T47D (cell line): Measurements from ENCODE around the gene SORCS3.

Experiments used
- DNase-seq, 2 experiments: peaks; one replicate each; pipeline versions ENCODE4 v3.0.0 to v3.0.0-alpha.2; 2011 to 2012; ENCODE audit warnings: low read depth in 1 of 2, low spot score in 1 of 2
- JUND ChIP-seq: IDR thresholded peaks from 2 replicates; pipeline ENCODE4 v1.6.1; 2012; ENCODE audit warnings: low read depth
- in situ Hi-C: cut with HindIII; loops from 2 replicates; pipeline ENCODE4 v1.10.0; 2016; ENCODE audit warnings: low sequenced_read_pairs, low pct_unique_long_range_greater_than_20kb

Gene SORCS3

DNA sequence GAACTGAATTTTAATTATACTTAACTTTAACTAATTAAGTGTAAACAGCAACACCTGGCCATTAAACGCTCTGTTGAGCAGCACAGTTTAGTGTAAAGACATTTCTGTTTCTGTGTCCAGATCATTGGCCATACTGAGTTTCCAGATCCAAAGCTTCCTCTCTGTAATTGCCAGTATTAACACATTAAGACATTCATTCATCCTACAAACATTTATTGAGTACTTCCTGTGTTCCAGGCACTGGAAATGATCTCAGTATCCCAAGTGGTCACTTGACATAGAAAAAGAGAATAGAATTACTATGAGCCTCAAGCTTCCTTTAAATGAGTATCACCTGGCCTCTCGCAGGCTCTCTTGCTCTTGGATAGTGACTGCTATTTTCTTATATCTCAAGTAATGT, 618.1 kb downstream of the SORCS3 start:
- no peak for DNase-seq
- no peak for TF ChIP-seq JUND
- in situ Hi-C loops, result no loop called here

GRCh38 chr10:105262666-105263065, 621.6 kb downstream of the SORCS3 start:
- no peak for TF ChIP-seq JUND

DNA sequence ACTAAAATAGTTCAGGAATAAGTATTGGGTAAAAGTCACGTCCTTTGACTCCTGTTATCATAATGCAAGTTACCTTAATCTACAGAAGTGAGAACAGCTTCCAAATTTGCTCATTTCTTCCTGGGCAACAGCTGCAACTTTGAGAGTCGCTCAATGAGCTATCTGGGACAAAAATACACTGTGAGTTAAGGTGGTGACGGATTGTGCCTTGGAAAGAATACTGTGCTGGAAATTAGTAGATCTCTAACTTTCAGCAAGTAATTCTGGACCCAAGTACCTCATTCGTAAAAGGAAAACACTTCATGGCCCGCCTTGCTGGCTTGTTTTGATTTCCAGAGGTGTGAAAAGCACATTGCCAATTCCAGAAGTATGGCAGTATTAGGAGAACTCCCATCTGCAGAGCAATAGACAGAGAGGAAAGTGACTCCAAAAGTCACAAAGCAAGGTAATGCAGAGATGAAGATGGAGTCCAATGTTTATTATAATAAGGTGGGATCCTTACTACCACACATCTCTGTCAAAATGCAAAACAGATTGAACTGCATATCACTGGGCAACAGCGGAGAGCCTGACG, 626.0 kb downstream of the SORCS3 start:
- TF ChIP-seq JUND, result no peak
- DNase-seq, result no peak
- in situ Hi-C loops, result no loop called here

More at GRCh38 chr10:105262666-105263065, 621.6 kb downstream of the SORCS3 start:
- DNase-seq, result no peak
- in situ Hi-C loops, result no loop called here

GRCh38 chr10:105268961-105269360, 627.9 kb downstream of the SORCS3 start:
- no peak for DNase-seq
- in situ Hi-C loops, result no loop called here
- TF ChIP-seq JUND, result no peak

- in situ Hi-C loops, result no loop called here
- no peak for DNase-seq
- TF ChIP-seq JUND, result no peak
These were observed 628.6 kb downstream of the SORCS3 start for GRCh38 chr10:105269689-105270088.

- in situ Hi-C loops, result no loop called here
- DNase-seq, result no peak
- no peak for TF ChIP-seq JUND
These were observed 633.5 kb downstream of the SORCS3 start for GRCh38 chr10:105274556-105275070.

GRCh38 chr10:105278439-105278838, 637.3 kb downstream of the SORCS3 start:
- in situ Hi-C loops, result no loop called here

DNA sequence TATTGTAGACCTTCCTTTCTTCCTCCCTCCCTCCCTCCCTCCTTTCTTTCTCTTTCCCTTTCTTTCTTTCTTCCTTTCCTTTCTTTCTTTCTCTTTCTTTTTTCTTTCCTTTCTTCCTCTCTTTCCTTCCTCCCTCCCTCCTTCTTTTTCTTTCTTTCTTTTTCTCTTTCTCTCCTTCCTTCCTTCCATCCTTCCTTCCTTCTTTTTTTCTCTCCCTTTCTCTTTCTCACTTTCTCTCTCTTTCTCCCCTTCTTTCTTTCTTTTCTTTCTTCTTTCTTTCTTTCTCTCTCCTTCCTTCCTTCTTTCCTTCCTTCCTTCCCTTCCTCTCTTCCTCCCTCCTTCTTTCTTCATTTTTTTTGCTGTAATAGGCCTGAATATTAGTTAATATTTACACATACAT, 638.0 kb downstream of the SORCS3 start:
- DNase-seq, result no peak
- in situ Hi-C loops, result no loop called here
- TF ChIP-seq JUND, result no peak

More at GRCh38 chr10:105278439-105278838, 637.3 kb downstream of the SORCS3 start:
- no peak for TF ChIP-seq JUND
- no peak for DNase-seq

GRCh38 chr10:105280895-105281294, 639.8 kb downstream of the SORCS3 start:
- DNase-seq, result no peak
- in situ Hi-C loops, result no loop called here

DNA sequence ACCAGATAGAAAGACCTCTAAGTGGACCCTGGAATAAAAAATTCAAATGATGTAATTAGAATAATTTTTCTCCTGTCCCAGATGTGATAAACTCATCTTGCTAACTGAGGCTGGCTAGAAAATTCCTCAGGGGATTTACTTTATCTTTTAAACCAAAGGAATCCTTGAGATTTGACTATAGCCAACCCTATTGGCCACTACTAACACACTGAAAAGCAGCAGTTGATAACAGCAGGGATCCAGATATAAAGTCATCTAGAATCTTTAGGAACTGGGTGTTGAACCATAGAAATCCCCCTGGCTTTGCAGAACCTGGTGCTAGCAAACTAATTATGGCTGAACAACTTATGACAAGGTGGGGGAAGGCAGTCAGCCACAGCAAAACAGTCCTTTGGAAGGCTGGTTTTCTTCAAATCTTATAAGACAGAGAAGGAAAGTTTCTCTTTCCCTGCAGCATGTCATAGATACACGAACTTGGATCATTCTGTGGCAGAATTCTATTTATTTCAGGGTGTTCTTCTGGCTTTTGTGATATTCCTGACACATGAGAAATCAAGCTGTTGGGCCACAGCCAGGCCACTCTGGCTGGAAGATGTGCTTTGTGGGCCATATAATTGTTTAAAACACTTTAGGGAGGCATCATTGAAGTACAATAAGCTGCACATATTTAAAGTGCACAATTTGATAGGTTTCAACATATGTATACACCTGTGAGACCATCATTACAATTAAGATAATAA, 643.6 kb downstream of the SORCS3 start:
- no peak for DNase-seq
- in situ Hi-C loops, result no loop called here
- TF ChIP-seq JUND, result no peak

More at GRCh38 chr10:105280895-105281294, 639.8 kb downstream of the SORCS3 start:
- no peak for TF ChIP-seq JUND

- no peak for TF ChIP-seq JUND
- DNase-seq, result no peak
- in situ Hi-C loops, result no loop called here
These were observed 646.9 kb downstream of the SORCS3 start for GRCh38 chr10:105288026-105288425.

DNA sequence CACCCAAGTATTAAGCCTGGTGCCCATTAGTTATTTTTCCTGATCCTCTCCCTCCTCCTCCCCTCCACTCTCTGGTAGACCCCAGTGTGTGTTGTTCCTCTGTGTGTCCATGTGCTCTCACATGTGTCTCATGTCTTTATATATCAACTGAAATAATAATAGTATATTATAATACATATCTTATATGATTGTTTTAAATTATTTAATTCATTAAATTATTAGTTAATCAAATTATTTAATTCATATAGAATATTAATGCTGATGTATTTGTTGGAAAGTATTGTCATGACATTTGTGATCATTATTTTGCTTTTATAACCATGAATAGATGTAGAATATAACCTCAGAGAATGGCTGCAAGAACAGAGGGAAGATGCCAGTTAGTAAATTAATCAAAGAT, 647.5 kb downstream of the SORCS3 start:
- DNase-seq, result no peak
- in situ Hi-C loops, result no loop called here
- TF ChIP-seq JUND, result no peak

DNA sequence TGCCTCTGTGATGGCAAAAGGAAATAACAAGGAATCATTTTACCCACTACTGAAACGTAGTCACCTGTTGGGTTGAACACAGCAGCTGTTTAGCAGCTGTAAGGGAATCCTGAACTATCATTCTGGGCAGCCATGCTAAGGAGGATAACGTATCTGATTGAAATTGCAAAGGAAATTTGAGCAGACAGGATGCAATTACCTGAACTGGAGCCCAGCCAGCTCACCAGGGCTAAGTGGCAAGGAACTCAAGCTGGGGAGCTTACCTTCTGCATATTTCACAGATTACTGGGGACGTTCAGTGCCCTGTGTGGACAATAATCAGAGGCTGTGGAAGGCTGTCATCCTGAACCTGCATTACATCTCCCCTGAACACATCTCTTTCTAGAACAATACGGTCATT, 650.5 kb downstream of the SORCS3 start:
- TF ChIP-seq JUND, result no peak
- in situ Hi-C loops, result no loop called here
- DNase-seq, result no peak

DNA sequence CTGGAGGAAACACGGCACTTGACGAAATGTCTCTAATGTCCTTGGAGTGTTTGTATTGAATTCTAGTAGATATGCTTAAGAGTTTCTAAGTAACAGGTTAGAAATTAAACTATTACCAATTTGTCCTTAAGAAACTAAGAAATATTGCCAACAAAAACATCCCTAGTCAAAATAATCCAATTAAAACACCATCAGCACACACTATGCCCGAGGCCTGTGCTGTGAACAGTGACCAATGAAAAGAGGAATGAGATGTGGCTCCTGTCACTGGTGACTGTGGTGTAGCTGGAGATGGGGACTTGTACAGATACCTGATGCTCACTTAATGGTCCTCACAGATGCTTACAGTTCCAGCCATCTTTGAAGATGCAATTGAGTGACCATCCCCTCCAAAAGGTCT, 651.1 kb downstream of the SORCS3 start:
- no peak for TF ChIP-seq JUND
- in situ Hi-C loops, result no loop called here
- no peak for DNase-seq
